A549 (cell line): ENCODE results near the gene SNX25. TPM values are rescaled to one million over a fixed set of nuclear protein-coding genes. Genes with fewer than 3 reads are reported as not detected.

Experiments
- ATAC-seq, 2 experiments: fragments of 200-7000 bp in 1 of 2; fragments of >200 bp in 1 of 2; cut with Nextera tagmentation in 1 of 2; cut with Tn5 transposase in 1 of 2; 3 replicates each; pipeline versions ENCODE4 v1.8.0 to v1.9.1; 2018 to 2020; ENCODE audit warnings: mild to moderate bottlenecking in 1 of 2, moderate library complexity in 1 of 2
- CTCF ChIA-PET: fragments of 300-600 bp; sonication (Branson Sonifier 250); formaldehyde crosslinking; extraction: SDS; loops from one replicate; lab custom pipeline; 2021; ENCODE audit warnings: antibody characterized with exemption, inconsistent platforms; lab: Yijun Ruan, JAX
- POLR2A ChIA-PET: fragments of 350-600 bp; formaldehyde crosslinking; extraction: SDS; loops from one replicate; lab custom pipeline; 2021; ENCODE audit warnings: antibody characterized with exemption, inconsistent platforms; lab: Yijun Ruan, JAX
- DNase-seq, 2 experiments: peaks; one replicate each; pipeline versions ENCODE4 v3.0.0 to v3.0.0-alpha.2; 2011 to 2016; ENCODE audit warnings: low read depth in 1 of 2, low spot score in 1 of 2
- FAIRE-seq: peaks from 2 replicates; lab custom pipeline; 2011; peaks lifted over from hg19 to GRCh38; lab: Jason Lieb, UNC
- H3K27ac ChIP-seq, 2 experiments: fragments of >200 bp; sonication (Bioruptor Twin); formaldehyde crosslinking; 3 replicates each; pipeline ENCODE4 v1.5.1; 2016 to 2017
- H3K4me1 ChIP-seq: fragments of >200 bp; sonication (Bioruptor Twin); formaldehyde crosslinking; 3 replicates; pipeline ENCODE4 v1.6.1; 2016
- H3K4me2 ChIP-seq: fragments of >200 bp; sonication (Bioruptor Twin); formaldehyde crosslinking; 3 replicates; pipeline ENCODE4 v1.6.1; 2016
- H3K4me3 ChIP-seq: fragments of >200 bp; sonication (Bioruptor Twin); formaldehyde crosslinking; 3 replicates; pipeline ENCODE4 v1.5.1; 2016
- H3K9me3 ChIP-seq: fragments of >200 bp; sonication (Bioruptor Twin); formaldehyde crosslinking; 3 replicates; pipeline ENCODE4 v1.6.1; 2016
- BCL3 ChIP-seq: fragments of >200 bp; sonication (Bioruptor Twin); formaldehyde crosslinking; IDR thresholded peaks from 3 replicates; pipeline ENCODE4 v1.6.1; 2016
- CBX8 ChIP-seq: fragments of 200-600 bp; sonication (generic); IDR thresholded peaks from 2 replicates; pipeline ENCODE4 v1.6.1; 2016
- CEBPB ChIP-seq, 2 experiments: fragments of >200 bp in 1 of 2; sonication (Bioruptor Twin) in 1 of 2; formaldehyde crosslinking in 1 of 2; IDR thresholded peaks; 2 replicates each; pipeline ENCODE4 v1.6.1; 2012 to 2016
- CHD4 ChIP-seq: fragments of 200-600 bp; sonication (generic); IDR thresholded peaks from 2 replicates; pipeline ENCODE4 v1.6.1; 2016; ENCODE audit warnings: antibody characterized with exemption, mild to moderate bottlenecking, borderline replicate concordance
- FOSB ChIP-seq: fragments of 250-450 bp; sonication (Bioruptor Pico); IDR thresholded peaks from 2 replicates; pipeline ENCODE4 v1.5.0; 2020; ENCODE audit warnings: mild to moderate bottlenecking, moderate library complexity
- FOSL2 ChIP-seq, 2 experiments: fragments of 450-650 bp in 1 of 2; fragments of >200 bp in 1 of 2; sonication (Bioruptor Twin) in 1 of 2; formaldehyde crosslinking; IDR thresholded peaks; 2 replicates each; pipeline versions ENCODE4 v1.5.0 to v1.6.1; 2016 to 2020; ENCODE audit warnings: mild to moderate bottlenecking in 1 of 2, moderate library complexity in 1 of 2
- FOXS1 ChIP-seq: fragments of 250-450 bp; sonication (Bioruptor Pico); IDR thresholded peaks from 2 replicates; pipeline ENCODE4 v1.5.0; 2020; ENCODE audit warnings: mild to moderate bottlenecking, moderate library complexity
- HDAC2 ChIP-seq: fragments of 200-600 bp; sonication (generic); IDR thresholded peaks from 2 replicates; pipeline ENCODE4 v1.6.1; 2016
- HEYL ChIP-seq: fragments of 250-450 bp; sonication (Bioruptor Pico); IDR thresholded peaks from 2 replicates; pipeline ENCODE4 v1.8.0; 2021; ENCODE audit warnings: mild to moderate bottlenecking, moderate library complexity
- HOXB13 ChIP-seq: fragments of 250-450 bp; sonication (Bioruptor Pico); IDR thresholded peaks from 2 replicates; pipeline ENCODE4 v1.5.0; 2020; ENCODE audit warnings: low read depth, mild to moderate bottlenecking, moderate library complexity
- NFE2L2 ChIP-seq: fragments of 150-350 bp; conservative IDR thresholded peaks from 2 replicates; pipeline ENCODE4 v1.6.1; 2014; ENCODE audit warnings: low read length
- NPAS2 ChIP-seq: fragments of 250-450 bp; sonication (Bioruptor Pico); IDR thresholded peaks from 2 replicates; pipeline ENCODE4 v1.8.0; 2022; ENCODE audit warnings: mild to moderate bottlenecking, moderate library complexity, borderline replicate concordance
- NR3C1 ChIP-seq: fragments of >200 bp; sonication (Bioruptor Twin); formaldehyde crosslinking; IDR thresholded peaks from 3 replicates; pipeline ENCODE4 v1.6.1; 2017
- POLR2AphosphoS2 ChIP-seq: conservative IDR thresholded peaks from 2 replicates; pipeline ENCODE4 v1.6.1; 2012; ENCODE audit warnings: low read length, improper control_type of control experiment, inconsistent platforms
- RARB ChIP-seq: fragments of 250-450 bp; sonication (Bioruptor Pico); IDR thresholded peaks from 2 replicates; pipeline ENCODE4 v1.8.0; 2021; ENCODE audit warnings: mild to moderate bottlenecking, moderate library complexity
- SMC3 ChIP-seq: fragments of >200 bp; sonication (Bioruptor Twin); formaldehyde crosslinking; IDR thresholded peaks from 3 replicates; pipeline ENCODE4 v1.6.1; 2018; ENCODE audit warnings: inconsistent platforms
- TFCP2L1 ChIP-seq: fragments of 250-450 bp; sonication (Bioruptor Pico); IDR thresholded peaks from 2 replicates; pipeline ENCODE4 v1.5.0; 2021; ENCODE audit warnings: mild to moderate bottlenecking
- TP53 ChIP-seq: fragments of 250-450 bp; sonication (Bioruptor Pico); IDR thresholded peaks from 2 replicates; pipeline ENCODE4 v1.5.0; 2021; ENCODE audit warnings: mild to moderate bottlenecking, moderate library complexity
- ZC3H11A ChIP-seq: fragments of 450-650 bp; IDR thresholded peaks from 2 replicates; pipeline ENCODE4 v1.6.1; 2014; ENCODE audit warnings: antibody characterized with exemption, mild to moderate bottlenecking
- ZFP36 ChIP-seq: fragments of 450-650 bp; IDR thresholded peaks from 2 replicates; pipeline ENCODE4 v1.6.1; 2014; ENCODE audit warnings: borderline replicate concordance; ENCODE audit not compliant: partially characterized antibody
- ZNF302 ChIP-seq: fragments of 250-450 bp; sonication (Bioruptor Pico); IDR thresholded peaks from 2 replicates; pipeline ENCODE4 v1.9.0; 2021; ENCODE audit warnings: inconsistent platforms, mild to moderate bottlenecking, moderate library complexity
- ZSCAN20 ChIP-seq: fragments of 250-450 bp; sonication (Bioruptor Pico); IDR thresholded peaks from 2 replicates; pipeline ENCODE4 v1.8.0; 2022; ENCODE audit warnings: mild to moderate bottlenecking, moderate library complexity
- WGBS: methylation state at CpG from one replicate; pipeline ENCODE4 v1.1.6; 2017; ENCODE audit errors: missing lambda C conversion rate; 5-methylcytosine and 5-hydroxymethylcytosine counted together
- polyA plus RNA-seq, 4 experiments: library from polyadenylated mRNA; depleted of rRNA in 3 of 4; stranded (reverse); fragments of >200 nt; fragmentation: RNase III in 1 of 4; extraction: RNeasy Plus Mini Kit Qiagen cat#74134 plus additional on column Dnase treatment in 1 of 4; gene quantifications; 2 replicates in 3 of 4; 3 replicates in 1 of 4; pipeline ENCODE4 v1.2.3, GENCODE V29; 2011 to 2017
- TF ChIP-seq, protein P1 (sequence below): fragments of >200 bp; sonication (Bioruptor Twin); formaldehyde crosslinking; IDR thresholded peaks from 2 replicates; pipeline ENCODE4 v1.6.1; 2016
- TF ChIP-seq, protein P2 (sequence below): fragments of 450-650 bp; IDR thresholded peaks from 2 replicates; pipeline ENCODE4 v1.6.1; 2014; ENCODE audit warnings: antibody characterized with exemption
- TF ChIP-seq, protein P3 (sequence below): IDR thresholded peaks from 2 replicates; pipeline ENCODE4 v1.6.1; 2012
- TF ChIP-seq, protein P4 (sequence below): fragments of >200 bp; sonication (Bioruptor Twin); formaldehyde crosslinking; IDR thresholded peaks from 3 replicates; pipeline ENCODE4 v1.5.1; 2016

Gene SNX25
- polyA plus RNA-seq, 2 of the 4 experiments (the other 2 are of a cell fraction), result 10.1 to 13.0 TPM

DNA sequence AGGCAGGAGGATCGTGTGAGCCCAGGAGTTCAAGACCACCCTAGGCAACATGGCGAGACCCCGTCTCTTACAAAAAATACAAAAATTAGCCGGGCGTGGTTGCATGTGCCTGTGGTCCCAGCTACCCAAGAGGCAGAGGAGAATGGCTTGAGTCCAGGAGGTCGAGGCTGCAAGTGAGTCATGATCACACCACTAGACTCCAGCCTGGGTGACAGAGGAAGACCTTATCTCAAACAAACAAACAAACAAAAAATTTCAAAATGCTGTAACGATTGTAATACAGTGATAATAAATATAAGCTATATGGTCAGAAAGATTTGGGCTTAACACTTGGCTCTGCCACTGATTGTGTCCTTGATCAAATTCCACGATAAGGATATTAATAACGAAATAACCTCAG lies 42.2 kb upstream of the SNX25 start:
- POLR2A ChIA-PET, result no interaction called here
- FAIRE-seq, result no peak
- WGBS, result 76% methylated on average over 9 of the region's 9 CpGs

GRCh38 chr4:185171373-185172071 lies 37.9 kb upstream of the SNX25 start:
- POLR2A ChIA-PET, result no interaction called here
- no peak for FAIRE-seq
- no peak overlapping the region for H3K27ac ChIP-seq
- no peak overlapping the region for H3K4me3 ChIP-seq
- H3K4me1 ChIP-seq, result no peaks in the 10 kb centered on the region
- CTCF ChIA-PET, result interaction anchor here (1.4 to 4.5 kb wide), 2 partner anchors 12 to 15 kb away, joined by 3 to 25 read pairs; no protein-coding TSS in a partner anchor
- H3K4me2 ChIP-seq, result no peak overlapping the region
- no peak for ATAC-seq
- DNase-seq, result no peak
- TF ChIP-seq SMC3, result no peak
- TF ChIP-seq CEBPB (IDR thresholded peaks at IDR 0.05), result no peak
- no peak for TF ChIP-seq HEYL (CRISPR knock-in tag)
- no peak for TF ChIP-seq NPAS2
- TF ChIP-seq, protein P1, sequence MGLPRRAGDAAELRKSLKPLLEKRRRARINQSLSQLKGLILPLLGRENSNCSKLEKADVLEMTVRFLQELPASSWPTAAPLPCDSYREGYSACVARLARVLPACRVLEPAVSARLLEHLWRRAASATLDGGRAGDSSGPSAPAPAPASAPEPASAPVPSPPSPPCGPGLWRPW, result no peak
- TF ChIP-seq HDAC2, result no peak
- TF ChIP-seq, protein P2, sequence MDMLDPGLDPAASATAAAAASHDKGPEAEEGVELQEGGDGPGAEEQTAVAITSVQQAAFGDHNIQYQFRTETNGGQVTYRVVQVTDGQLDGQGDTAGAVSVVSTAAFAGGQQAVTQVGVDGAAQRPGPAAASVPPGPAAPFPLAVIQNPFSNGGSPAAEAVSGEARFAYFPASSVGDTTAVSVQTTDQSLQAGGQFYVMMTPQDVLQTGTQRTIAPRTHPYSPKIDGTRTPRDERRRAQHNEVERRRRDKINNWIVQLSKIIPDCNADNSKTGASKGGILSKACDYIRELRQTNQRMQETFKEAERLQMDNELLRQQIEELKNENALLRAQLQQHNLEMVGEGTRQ, result no peak
- no peak for TF ChIP-seq CHD4
- no peak for TF ChIP-seq POLR2AphosphoS2
- TF ChIP-seq NR3C1, result no peak
- no peak for TF ChIP-seq ZFP36
- no peak for TF ChIP-seq FOSB (CRISPR knock-in tag)
- WGBS, result 82% methylated on average over 2 of the region's 2 CpGs
- no peaks in the 10 kb centered on the region for H3K9me3 ChIP-seq

More for the DNA sequence above, 42.2 kb upstream of the SNX25 start:
- no peak for TF ChIP-seq ZSCAN20 (CRISPR knock-in tag)
- TF ChIP-seq, protein P3, sequence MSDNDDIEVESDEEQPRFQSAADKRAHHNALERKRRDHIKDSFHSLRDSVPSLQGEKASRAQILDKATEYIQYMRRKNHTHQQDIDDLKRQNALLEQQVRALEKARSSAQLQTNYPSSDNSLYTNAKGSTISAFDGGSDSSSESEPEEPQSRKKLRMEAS, result no peak
- TF ChIP-seq ZNF302 (CRISPR knock-in tag), result no peak
- no peak for TF ChIP-seq CBX8
- TF ChIP-seq POLR2AphosphoS2, result no peak
- no peak for TF ChIP-seq CHD4
- no peak for TF ChIP-seq SMC3
- TF ChIP-seq RARB, result no peak
- TF ChIP-seq NPAS2, result no peak
- TF ChIP-seq, protein P4, sequence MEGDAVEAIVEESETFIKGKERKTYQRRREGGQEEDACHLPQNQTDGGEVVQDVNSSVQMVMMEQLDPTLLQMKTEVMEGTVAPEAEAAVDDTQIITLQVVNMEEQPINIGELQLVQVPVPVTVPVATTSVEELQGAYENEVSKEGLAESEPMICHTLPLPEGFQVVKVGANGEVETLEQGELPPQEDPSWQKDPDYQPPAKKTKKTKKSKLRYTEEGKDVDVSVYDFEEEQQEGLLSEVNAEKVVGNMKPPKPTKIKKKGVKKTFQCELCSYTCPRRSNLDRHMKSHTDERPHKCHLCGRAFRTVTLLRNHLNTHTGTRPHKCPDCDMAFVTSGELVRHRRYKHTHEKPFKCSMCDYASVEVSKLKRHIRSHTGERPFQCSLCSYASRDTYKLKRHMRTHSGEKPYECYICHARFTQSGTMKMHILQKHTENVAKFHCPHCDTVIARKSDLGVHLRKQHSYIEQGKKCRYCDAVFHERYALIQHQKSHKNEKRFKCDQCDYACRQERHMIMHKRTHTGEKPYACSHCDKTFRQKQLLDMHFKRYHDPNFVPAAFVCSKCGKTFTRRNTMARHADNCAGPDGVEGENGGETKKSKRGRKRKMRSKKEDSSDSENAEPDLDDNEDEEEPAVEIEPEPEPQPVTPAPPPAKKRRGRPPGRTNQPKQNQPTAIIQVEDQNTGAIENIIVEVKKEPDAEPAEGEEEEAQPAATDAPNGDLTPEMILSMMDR, result no peak
- no peak for TF ChIP-seq ZC3H11A
- TF ChIP-seq FOXS1 (CRISPR knock-in tag), result no peak
- TF ChIP-seq TFCP2L1, result no peak
- no peak for TF ChIP-seq NFE2L2
- TF ChIP-seq FOSL2 (IDR thresholded peaks at IDR 0.05), result no peak
- TF ChIP-seq FOSL2 (CRISPR knock-in tag; IDR thresholded peaks at IDR 0.05), result no peak
- no peak for TF ChIP-seq HOXB13 (CRISPR knock-in tag)
- TF ChIP-seq BCL3, result no peak
- TF ChIP-seq TP53 (CRISPR knock-in tag), result no peak
- TF ChIP-seq, protein P1, result no peak
- H3K4me1 ChIP-seq, result no peaks in the 10 kb centered on the region
- no peaks in the 10 kb centered on the region for H3K9me3 ChIP-seq
- no peak for ATAC-seq
- H3K27ac ChIP-seq, result no peak overlapping the region
- CTCF ChIA-PET, result interaction anchor here (1.9 kb wide), 1 partner anchor 9 kb away, joined by 8 read pairs; no protein-coding TSS in a partner anchor
- DNase-seq, result no peak
- no peak overlapping the region for H3K4me2 ChIP-seq
- H3K4me3 ChIP-seq, result no peak overlapping the region
